HEK293 (cell line): ENCODE results near the gene TMC6.
"Not testable (repeated sequence)": the region's sequence is repeated elsewhere in the genome, so short reads cannot be mapped to it uniquely, and the experiment has no call there.

Experiments
- CTCF ChIA-PET: fragments of 350-600 bp; formaldehyde crosslinking; extraction: SDS; loops from one replicate; lab custom pipeline; 2021; ENCODE audit warnings: antibody characterized with exemption; lab: Yijun Ruan, JAX
- POLR2A ChIA-PET: fragments of 300-600 bp; formaldehyde crosslinking; extraction: SDS; loops from one replicate; lab custom pipeline; 2020; ENCODE audit warnings: antibody characterized with exemption, inconsistent platforms; lab: Yijun Ruan, JAX
- H3K27ac ChIP-seq: fragments of 200-500 bp; sonication (Bioruptor generic); 2 replicates; pipeline ENCODE4 v1.5.1; 2014; ENCODE audit warnings: low read depth, low read length, control low read depth, inconsistent platforms; ENCODE audit errors: extremely low read depth
- H3K36me3 ChIP-seq, 2 experiments: fragments of 200-500 bp in 1 of 2; sonication (Bioruptor generic) in 1 of 2; 1 replicate in 1 of 2; 2 replicates in 1 of 2; pipeline ENCODE4 v1.5.1; 2014 to 2017; ENCODE audit warnings: inconsistent platforms in 2 of 2, low read length in 2 of 2; ENCODE audit not compliant: control insufficient read depth in 2 of 2, insufficient read depth in 1 of 2
- H3K4me1 ChIP-seq: fragments of 200-500 bp; sonication (Bioruptor generic); 2 replicates; pipeline ENCODE4 v1.5.1; 2014; ENCODE audit warnings: mild to moderate bottlenecking, low read length, inconsistent platforms; ENCODE audit not compliant: control insufficient read depth, insufficient read depth
- H3K4me3 ChIP-seq: 2 replicates; pipeline ENCODE4 v1.5.1; 2011; ENCODE audit warnings: low read depth, mild to moderate bottlenecking, control low read depth, low read length, moderate library complexity
- H3K9me3 ChIP-seq: fragments of 200-500 bp; sonication (Bioruptor generic); 2 replicates; pipeline ENCODE4 v1.5.1; 2014; ENCODE audit warnings: low read depth, low read length, inconsistent platforms; ENCODE audit not compliant: control insufficient read depth, insufficient read depth
- GLIS1 ChIP-seq: fragments of 450-650 bp; formaldehyde crosslinking; IDR thresholded peaks from 2 replicates; pipeline ENCODE4 v1.5.1; 2016; ENCODE audit warnings: missing biosample characterization, missing genetic modification characterization
- IKZF3 ChIP-seq: fragments of 450-650 bp; IDR thresholded peaks from 2 replicates; pipeline ENCODE4 v1.5.0; 2018; ENCODE audit warnings: missing biosample characterization, mild to moderate bottlenecking, missing genetic modification characterization, moderate library complexity
- KLF10 ChIP-seq: fragments of 450-650 bp; IDR thresholded peaks from 2 replicates; pipeline ENCODE4 v1.5.1; 2018; ENCODE audit warnings: missing biosample characterization, mild to moderate bottlenecking, missing genetic modification characterization
- MEIS1 ChIP-seq: sonication (generic); formaldehyde crosslinking; IDR thresholded peaks from 2 replicates; pipeline ENCODE4 v1.8.1; 2022; ENCODE audit warnings: missing genetic modification reagents, mild to moderate bottlenecking, borderline replicate concordance
- PRDM4 ChIP-seq: fragments of 450-650 bp; formaldehyde crosslinking; IDR thresholded peaks from 2 replicates; pipeline ENCODE4 v1.5.1; 2017; ENCODE audit warnings: missing biosample characterization, missing genetic modification characterization
- YY2 ChIP-seq: fragments of 450-650 bp; formaldehyde crosslinking; IDR thresholded peaks from 2 replicates; pipeline ENCODE4 v1.5.1; 2016; ENCODE audit warnings: missing biosample characterization, missing genetic modification characterization
- ZBTB11 ChIP-seq: fragments of 450-650 bp; formaldehyde crosslinking; conservative IDR thresholded peaks from 2 replicates; pipeline ENCODE4 v1.5.1; 2016; ENCODE audit warnings: low read depth, missing biosample characterization, missing genetic modification characterization
- ZBTB17 ChIP-seq: fragments of 450-650 bp; formaldehyde crosslinking; IDR thresholded peaks from 2 replicates; pipeline ENCODE4 v1.5.1; 2016; ENCODE audit warnings: missing biosample characterization, missing genetic modification characterization
- ZBTB44 ChIP-seq: fragments of 450-650 bp; IDR thresholded peaks from 2 replicates; pipeline ENCODE4 v1.5.1; 2018; ENCODE audit warnings: missing biosample characterization, mild to moderate bottlenecking, missing genetic modification characterization
- ZFHX2 ChIP-seq: fragments of 450-650 bp; formaldehyde crosslinking; conservative IDR thresholded peaks from 2 replicates; pipeline ENCODE4 v1.5.1; 2016; ENCODE audit warnings: missing biosample characterization, missing genetic modification characterization
- ZNF157 ChIP-seq: fragments of 450-650 bp; formaldehyde crosslinking; IDR thresholded peaks from 2 replicates; pipeline ENCODE4 v1.5.1; 2016; ENCODE audit warnings: missing biosample characterization, missing genetic modification characterization
- ZNF169 ChIP-seq: fragments of 450-650 bp; formaldehyde crosslinking; IDR thresholded peaks from 2 replicates; pipeline ENCODE4 v1.5.1; 2016; ENCODE audit warnings: missing biosample characterization, missing genetic modification characterization
- ZNF184 ChIP-seq: fragments of 450-650 bp; IDR thresholded peaks from 2 replicates; pipeline ENCODE4 v1.5.1; 2018; ENCODE audit warnings: missing biosample characterization, mild to moderate bottlenecking, missing genetic modification characterization
- ZNF266 ChIP-seq: fragments of 450-650 bp; formaldehyde crosslinking; IDR thresholded peaks from 2 replicates; pipeline ENCODE4 v1.5.1; 2016; ENCODE audit warnings: missing biosample characterization, missing genetic modification characterization, low read depth
- ZNF529 ChIP-seq: fragments of 450-650 bp; formaldehyde crosslinking; IDR thresholded peaks from 2 replicates; pipeline ENCODE4 v1.5.1; 2017; ENCODE audit warnings: missing genetic modification characterization, missing biosample characterization; ENCODE audit not compliant: insufficient replicate concordance
- ZNF560 ChIP-seq: fragments of 450-650 bp; formaldehyde crosslinking; IDR thresholded peaks from 2 replicates; pipeline ENCODE4 v1.5.1; 2017; ENCODE audit warnings: missing biosample characterization, missing genetic modification characterization, borderline replicate concordance
- ZNF843 ChIP-seq: fragments of 450-650 bp; formaldehyde crosslinking; IDR thresholded peaks from 2 replicates; pipeline ENCODE4 v1.5.1; 2016; ENCODE audit warnings: missing biosample characterization, missing genetic modification characterization
- ZSCAN4 ChIP-seq: fragments of 450-650 bp; formaldehyde crosslinking; IDR thresholded peaks from 2 replicates; pipeline ENCODE4 v1.5.1; 2017; ENCODE audit warnings: missing biosample characterization, missing genetic modification characterization
- ZXDB ChIP-seq: fragments of 450-650 bp; formaldehyde crosslinking; IDR thresholded peaks from 2 replicates; pipeline ENCODE4 v1.5.1; 2016; ENCODE audit warnings: missing biosample characterization, missing genetic modification characterization

Gene TMC6

GRCh38 chr17:78086740-78087139 is 41.8 kb downstream of the TMC6 start (continued):
- TF ChIP-seq IKZF3 (tag by site-specific recombination): no peak
- no peak for TF ChIP-seq ZNF266 (tag by site-specific recombination)
- TF ChIP-seq ZNF169 (tag by site-specific recombination): no peak

- Histone ChIP-seq H3K4me1 (no peaks in the 10 kb centered on the region), H3K36me3 (peaks cover 46 to 63% of the 10 kb centered on the region in 2 experiments), H3K27ac (no peak overlapping the region), H3K9me3 (no peaks in the 10 kb centered on the region), H3K4me3 (no peak overlapping the region)
- CTCF ChIA-PET: interaction anchor here (0.8 to 3.7 kb wide), 7 partner anchors 14 to 168 kb away, joined by 4 to 37 read pairs (median 4); no protein-coding TSS in a partner anchor
- POLR2A ChIA-PET: no interaction called here
- TF ChIP-seq ZBTB11 (tag by site-specific recombination) (no peak), ZBTB44 (peak; percentile 72)
These were observed 45.6 kb downstream of the TMC6 start for GRCh38 chr17:78082988-78083387.

GRCh38 chr17:78082355-78082872 is 46.1 kb downstream of the TMC6 start:
- peaks cover 42 to 63% of the 10 kb centered on the region in 2 experiments for H3K36me3 ChIP-seq
- POLR2A ChIA-PET: interaction anchor here (0.6 kb wide), 1 partner anchor 124 kb away, joined by 3 read pairs; no protein-coding TSS in a partner anchor
- H3K4me1 ChIP-seq, H3K9me3 ChIP-seq, H3K27ac ChIP-seq, H3K4me3 ChIP-seq: not testable (repeated sequence)
- CTCF ChIA-PET: interaction anchor here (1.0 to 1.7 kb wide), 2 partner anchors 94 to 340 kb away, joined by 4 read pairs; no protein-coding TSS in a partner anchor
- TF ChIP-seq ZBTB17 (tag by site-specific recombination): peak; percentile 40; the same call in 1 of the 2 replicates

GRCh38 chr17:78081551-78081950 is 47.0 kb downstream of the TMC6 start:
- peaks cover 39 to 62% of the 10 kb centered on the region in 2 experiments for H3K36me3 ChIP-seq
- H3K9me3 ChIP-seq: no peaks in the 10 kb centered on the region
- H3K4me1 ChIP-seq: no peaks in the 10 kb centered on the region
- H3K27ac ChIP-seq: no peak overlapping the region
- ChIA-PET POLR2A (no interaction called here), CTCF (interaction anchor here (1.0 to 1.7 kb wide), 2 partner anchors 95 to 341 kb away, joined by 4 read pairs; no protein-coding TSS in a partner anchor)
- no peak overlapping the region for H3K4me3 ChIP-seq
- no peak for TF ChIP-seq ZNF843 (tag by site-specific recombination)
- no peak for TF ChIP-seq GLIS1 (tag by site-specific recombination)
- no peak for TF ChIP-seq MEIS1 (CRISPR knock-in tag)
- no peak for TF ChIP-seq ZNF529 (tag by site-specific recombination)
- no peak for TF ChIP-seq ZFHX2 (tag by site-specific recombination)
- TF ChIP-seq ZNF560 (tag by site-specific recombination): no peak
- no peak for TF ChIP-seq ZNF184 (tag by site-specific recombination)
- no peak for TF ChIP-seq ZNF157
- TF ChIP-seq KLF10 (tag by site-specific recombination): no peak
- TF ChIP-seq ZSCAN4 (tag by site-specific recombination): no peak
- TF ChIP-seq ZXDB (tag by site-specific recombination): no peak
- no peak for TF ChIP-seq YY2 (tag by site-specific recombination)
- no peak for TF ChIP-seq PRDM4
